GM18505 (cell line): Measurements from ENCODE around the gene OR5H14.
A peak's percentile ranks its signal among the peaks of the same experiment; 100 is the strongest.
"Not testable (repeated sequence)": the region's sequence is repeated elsewhere in the genome, so short reads cannot be mapped to it uniquely, and the experiment has no call there.

ENCODE experiments used
- ATAC-seq: cut with Tn5 transposase; IDR thresholded peaks from one replicate; pipeline ENCODE4 v1.9.1; 2021; ENCODE audit not compliant: unreplicated experiment
- POLR2A ChIP-seq: IDR thresholded peaks from 4 replicates; pipeline ENCODE4 v1.6.1; 2011; ENCODE audit warnings: borderline replicate concordance; ENCODE audit not compliant: insufficient read depth, insufficient read length; ENCODE audit errors: extremely low read depth

The OR5H14 gene

DNA sequence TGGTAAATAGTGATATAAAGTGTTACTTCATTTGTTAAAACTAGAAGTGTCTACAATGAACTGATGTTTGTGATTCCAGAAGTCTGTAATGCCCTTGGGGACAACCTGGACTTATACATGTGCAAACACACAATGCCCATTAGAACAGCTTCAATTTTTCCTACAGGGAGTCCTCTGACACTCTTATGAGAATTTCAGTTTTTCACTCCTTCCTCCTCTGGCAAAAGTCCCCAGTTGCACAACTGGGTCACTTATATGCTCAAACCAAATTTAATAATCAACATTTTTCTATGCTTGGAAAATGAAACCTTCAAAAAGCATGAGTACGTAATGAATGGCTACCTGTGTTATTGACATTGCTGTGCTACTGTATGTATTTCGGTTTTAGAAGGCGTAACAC, 19.1 kb downstream of the OR5H14 start, which contains the start of gene OR5H15:
Gene OR5H15, plus strand, starts transcription at position 301 of the 400 bp plus-strand sequence. CDS start 2,004 bp downstream, outside the sequence.
- TF ChIP-seq POLR2A, result no peak
- ATAC-seq, result no peak

DNA sequence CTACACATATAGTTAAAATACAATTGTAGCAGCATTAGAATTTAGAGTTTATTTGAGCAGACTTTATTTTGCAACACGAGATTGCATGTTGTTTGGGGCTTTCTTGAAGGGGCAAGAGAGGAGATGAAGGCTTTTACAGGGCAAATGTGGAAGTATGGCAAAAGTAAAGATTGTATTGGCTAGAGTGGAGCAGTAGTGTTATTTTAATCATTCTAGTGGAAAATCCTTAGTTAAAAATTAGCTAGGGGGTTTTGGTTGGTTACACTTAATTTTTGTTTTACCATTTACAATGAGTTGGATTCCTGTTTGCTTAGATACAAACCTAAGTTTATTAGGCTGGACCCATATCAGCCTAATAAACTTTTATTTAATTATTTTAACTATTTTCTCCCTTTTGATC, 23.8 kb downstream of the OR5H14 start:
- ATAC-seq, result no peak
- TF ChIP-seq POLR2A, result no peak

DNA sequence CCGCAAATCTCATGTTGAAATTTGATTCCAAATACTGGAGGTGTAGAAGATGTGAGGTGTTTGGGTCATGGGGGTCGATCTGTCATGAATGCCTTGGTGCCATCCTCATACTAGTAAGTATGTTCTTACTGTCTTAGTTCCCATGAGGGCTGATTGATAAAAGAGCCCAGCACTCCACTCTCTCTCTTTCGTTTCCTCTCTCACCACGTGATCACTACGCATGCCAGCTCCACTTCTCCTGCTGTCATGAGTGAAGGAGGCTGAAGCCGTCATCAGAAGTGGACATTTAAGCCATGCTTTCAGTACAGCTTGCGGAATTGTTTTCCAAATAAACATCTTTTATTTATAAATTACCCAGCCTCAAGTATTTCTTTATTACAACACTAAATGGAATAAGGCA, 25.3 kb downstream of the OR5H14 start:
- ATAC-seq, result no peak
- TF ChIP-seq POLR2A, result no peak

- no peak for ATAC-seq
- TF ChIP-seq POLR2A, result no peak
Observed at GRCh38 chr3:98180319-98180890, 33.1 kb downstream of the OR5H14 start.

GRCh38 chr3:98182196-98182595, 34.9 kb downstream of the OR5H14 start:
- ATAC-seq, result no peak
- no peak for TF ChIP-seq POLR2A

DNA sequence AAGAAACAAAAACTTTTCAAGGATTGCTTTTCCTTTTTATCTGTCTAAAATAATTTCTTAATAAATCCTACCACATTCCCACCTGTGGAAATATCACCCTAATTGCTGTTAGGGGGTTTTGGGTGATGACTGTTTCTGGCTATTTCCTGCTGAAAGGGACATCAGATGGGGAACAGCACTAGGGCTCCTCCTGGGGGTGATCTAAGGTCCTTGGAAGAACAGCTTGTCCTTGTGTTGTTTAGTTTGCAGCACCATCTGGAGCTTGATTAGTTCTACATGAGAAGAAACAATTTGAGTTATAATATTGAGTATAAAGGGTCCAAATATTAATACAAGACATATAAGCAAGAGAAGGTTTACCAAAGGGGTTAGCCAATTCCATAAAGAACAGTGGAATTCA, 37.9 kb downstream of the OR5H14 start:
- TF ChIP-seq POLR2A, result no peak

DNA sequence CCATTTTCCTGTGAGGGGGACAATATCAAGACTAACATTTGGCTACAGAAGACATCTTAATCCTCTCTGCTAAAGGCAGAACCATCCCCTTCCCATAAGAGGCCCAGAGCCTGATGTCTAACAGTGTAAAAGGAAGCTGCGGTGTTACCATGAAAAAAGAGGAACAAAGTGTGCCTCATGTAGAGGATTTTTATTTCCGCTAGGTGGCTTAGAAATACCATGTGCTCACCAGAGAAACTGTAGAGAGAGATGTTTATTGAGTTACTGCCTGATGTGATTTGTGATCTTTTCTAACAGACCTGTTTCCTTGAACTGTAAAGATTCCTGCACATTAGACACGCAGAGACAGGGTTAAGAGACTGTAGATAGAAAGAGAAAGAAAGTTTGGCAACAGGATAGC, 41.3 kb downstream of the OR5H14 start:
- TF ChIP-seq POLR2A, result no peak
- ATAC-seq, result peak; percentile 81

More for the DNA sequence above, 37.9 kb downstream of the OR5H14 start:
- no peak for ATAC-seq

GRCh38 chr3:98190911-98191310, 43.6 kb downstream of the OR5H14 start:
- ATAC-seq, result not testable (repeated sequence)

DNA sequence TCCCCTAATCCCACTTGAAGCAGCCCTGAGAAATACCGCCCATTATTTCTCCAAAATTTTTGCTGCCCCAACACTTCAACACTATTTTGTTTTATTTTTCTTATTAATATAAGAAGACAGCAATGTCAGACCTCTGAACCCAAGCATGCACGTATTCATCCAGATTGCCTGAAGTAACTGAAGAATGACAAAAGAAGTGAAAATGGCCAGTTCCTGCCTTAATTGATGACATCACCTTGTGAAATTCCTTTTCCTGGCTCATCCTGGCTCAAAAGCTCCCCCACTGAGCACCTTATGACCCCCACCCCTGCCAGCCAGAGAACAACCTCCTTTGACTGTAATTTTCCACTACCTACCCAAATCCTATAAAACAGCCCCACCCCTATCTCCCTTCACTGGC, 49.0 kb downstream of the OR5H14 start:
- not testable (repeated sequence) for ATAC-seq

DNA sequence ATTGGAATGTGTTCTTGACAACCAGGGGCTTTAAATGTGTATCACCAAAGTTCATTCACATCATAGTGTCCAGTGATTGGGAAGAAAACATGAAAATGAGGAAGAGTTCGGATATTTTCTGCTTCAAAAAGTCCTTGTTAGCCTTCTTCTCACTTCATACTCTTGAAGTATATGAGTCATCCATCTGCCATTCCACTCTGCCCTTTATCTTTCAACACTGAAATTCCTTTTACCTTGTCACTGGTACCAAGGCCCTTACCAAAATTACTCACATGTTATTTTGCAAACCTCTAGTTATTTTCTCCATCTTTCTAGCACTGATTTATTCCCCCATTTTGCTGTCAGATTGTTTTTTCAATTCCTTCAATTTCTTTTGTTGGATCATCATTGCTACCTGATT, 51.7 kb downstream of the OR5H14 start:
- TF ChIP-seq POLR2A, result no peak
- ATAC-seq, result no peak
